GM12892 (cell line): ENCODE data around the gene CHCHD3.
"Not testable (repeated sequence)": the region's sequence is repeated elsewhere in the genome, so short reads cannot be mapped to it uniquely, and the experiment has no call there.

Experiments
- POLR2A ChIP-seq: IDR thresholded peaks from 2 replicates; pipeline ENCODE4 v1.6.1; 2011; ENCODE audit warnings: low read depth, low read length, control low read depth
- POLR2AphosphoS5 ChIP-seq: IDR thresholded peaks from 2 replicates; pipeline ENCODE4 v1.6.1; 2011; ENCODE audit warnings: low read depth, low read length, control low read depth

DNA sequence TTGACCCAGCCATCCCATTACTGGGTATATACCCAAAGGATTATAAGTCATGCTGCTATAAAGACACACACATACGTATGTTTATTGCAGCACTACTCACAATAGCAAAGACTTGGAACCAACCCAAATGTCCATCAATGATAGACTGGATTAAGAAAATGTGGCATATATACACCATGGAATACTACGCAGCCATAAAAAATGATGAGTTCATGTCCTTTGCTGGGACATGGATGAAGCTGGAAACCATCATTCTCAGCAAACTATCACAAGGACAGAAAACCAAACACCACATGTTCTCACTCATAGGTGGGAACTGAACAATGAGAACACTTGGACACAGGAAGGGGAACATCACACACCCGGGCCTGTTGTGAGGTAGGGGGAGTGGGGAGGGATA is 179.6 kb downstream of the CHCHD3 start:
- TF ChIP-seq POLR2AphosphoS5, POLR2A: not testable (repeated sequence)
